Thyroid gland (tissue), 4 donors: ENCODE results near the gene OTUD1. TPM values are rescaled to one million over a fixed set of nuclear protein-coding genes. Genes with fewer than 3 reads are reported as not detected.

Experiments used
- DNase-seq, 2 donors: peaks; one replicate each; pipeline ENCODE4 v3.0.0-alpha.2; 2019
- H3K27ac ChIP-seq, 3 donors: fragments of 200-600 bp; sonication (generic); 1 replicate in 2 of 3; 2 replicates in 1 of 3; pipeline ENCODE4 v1.5.1; 2016 to 2019; ENCODE audit warnings: mild to moderate bottlenecking in 1 of 3, moderate library complexity in 1 of 3
- H3K27me3 ChIP-seq: fragments of 200-600 bp; sonication (generic); one replicate; pipeline ENCODE4 v1.5.1; 2019
- H3K36me3 ChIP-seq, 2 donors: fragments of 200-600 bp; sonication (generic); one replicate each; pipeline ENCODE4 v1.5.1; 2016 to 2019
- H3K4me1 ChIP-seq, 2 donors: fragments of 200-600 bp; sonication (generic); one replicate each; pipeline ENCODE4 v1.5.1; 2017 to 2019
- H3K4me3 ChIP-seq, 3 donors: fragments of 200-600 bp; sonication (generic); replicated peaks in 1 of 3; 1 replicate in 2 of 3; 2 replicates in 1 of 3; pipeline ENCODE4 v1.5.1; 2016; ENCODE audit warnings: mild to moderate bottlenecking in 1 of 3
- H3K9me3 ChIP-seq: fragments of 200-600 bp; sonication (generic); one replicate; pipeline ENCODE4 v1.5.1; 2017
- POLR2A ChIP-seq, 2 donors: fragments of 450-650 bp; IDR thresholded peaks; one replicate each; pipeline ENCODE4 v1.6.1; 2017; ENCODE audit warnings: antibody characterized with exemption in 2 of 2, mild to moderate bottlenecking in 2 of 2, moderate library complexity in 1 of 2
- WGBS, 2 donors: methylation state at CpG; one replicate each; pipeline ENCODE4 v1.1.5; 2017; 5-methylcytosine and 5-hydroxymethylcytosine counted together
- intact Hi-C: fragments of 100-400 bp; cut with DNase I; formaldehyde crosslinking; loops from one replicate; pipeline ENCODE4 v1.15.1; 2023
- total RNA-seq, 4 donors: library from RNA; depleted of rRNA; stranded (reverse); fragments of >200 nt; gene quantifications; one replicate each; pipeline ENCODE4 v1.2.3, GENCODE V29; 2016
- TF ChIP-seq, protein P1 (sequence below), 6 experiments: fragments of 200-600 bp in 3 of 6; fragments of 450-650 bp in 3 of 6; sonication (generic) in 3 of 6; IDR thresholded peaks; one replicate each; pipeline ENCODE4 v1.5.1; 2016 to 2019; ENCODE audit warnings: antibody characterized with exemption in 6 of 6, mild to moderate bottlenecking in 2 of 6, inconsistent platforms in 1 of 6, moderate library complexity in 1 of 6

OTUD1 gene
- total RNA-seq, 4 donors from 2014 or later = 18.7 to 23.9 (median 20.1) TPM

GRCh38 chr10:23433701-23434100 is 5.2 kb upstream of the OTUD1 start:
- H3K27me3 ChIP-seq = no peaks in the 10 kb centered on the region
- TF ChIP-seq, protein P1, sequence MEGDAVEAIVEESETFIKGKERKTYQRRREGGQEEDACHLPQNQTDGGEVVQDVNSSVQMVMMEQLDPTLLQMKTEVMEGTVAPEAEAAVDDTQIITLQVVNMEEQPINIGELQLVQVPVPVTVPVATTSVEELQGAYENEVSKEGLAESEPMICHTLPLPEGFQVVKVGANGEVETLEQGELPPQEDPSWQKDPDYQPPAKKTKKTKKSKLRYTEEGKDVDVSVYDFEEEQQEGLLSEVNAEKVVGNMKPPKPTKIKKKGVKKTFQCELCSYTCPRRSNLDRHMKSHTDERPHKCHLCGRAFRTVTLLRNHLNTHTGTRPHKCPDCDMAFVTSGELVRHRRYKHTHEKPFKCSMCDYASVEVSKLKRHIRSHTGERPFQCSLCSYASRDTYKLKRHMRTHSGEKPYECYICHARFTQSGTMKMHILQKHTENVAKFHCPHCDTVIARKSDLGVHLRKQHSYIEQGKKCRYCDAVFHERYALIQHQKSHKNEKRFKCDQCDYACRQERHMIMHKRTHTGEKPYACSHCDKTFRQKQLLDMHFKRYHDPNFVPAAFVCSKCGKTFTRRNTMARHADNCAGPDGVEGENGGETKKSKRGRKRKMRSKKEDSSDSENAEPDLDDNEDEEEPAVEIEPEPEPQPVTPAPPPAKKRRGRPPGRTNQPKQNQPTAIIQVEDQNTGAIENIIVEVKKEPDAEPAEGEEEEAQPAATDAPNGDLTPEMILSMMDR (IDR thresholded peaks at IDR 0.05) = no peak
- TF ChIP-seq POLR2A (IDR thresholded peaks at IDR 0.05) = no peak
- H3K36me3 ChIP-seq = no peaks in the 10 kb centered on the region
- H3K4me3 ChIP-seq = no peak overlapping the region
- H3K4me1 ChIP-seq = peaks cover 0 to 4% of the 10 kb centered on the region in 2 donors
- intact Hi-C loops = loop anchor here (10.0 kb wide), 1 partner anchor 69 kb away; no protein-coding TSS in a partner anchor
- DNase-seq = no peak
- WGBS, 2 donors = 80 to 92% methylated on average over 2 of the region's 2 CpGs
- no peaks in the 10 kb centered on the region for H3K9me3 ChIP-seq
- no peak overlapping the region for H3K27ac ChIP-seq

DNA sequence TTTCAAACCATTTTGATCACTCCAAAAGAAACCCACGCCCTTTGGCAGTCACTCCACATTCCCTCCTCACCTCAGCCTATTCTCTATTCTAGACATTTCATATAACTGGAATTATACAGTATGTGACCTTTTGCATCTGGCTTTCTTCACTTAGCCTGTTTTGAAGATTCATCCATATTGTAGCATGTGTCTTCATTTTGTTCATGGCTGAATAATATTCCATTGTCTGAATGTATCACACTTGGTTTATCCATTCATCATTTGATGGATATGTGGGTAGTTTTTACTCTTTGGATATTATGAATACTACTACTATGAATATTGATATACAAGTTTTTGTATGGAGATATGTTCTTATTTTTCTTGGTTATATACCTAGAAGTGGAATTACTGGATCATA is 3.5 kb upstream of the OTUD1 start:
- Histone ChIP-seq H3K36me3 (no peaks in the 10 kb centered on the region), H3K4me1 (peaks cover under 1 to 4% of the 10 kb centered on the region in 2 donors), H3K27ac (no peak overlapping the region), H3K4me3 (no peak overlapping the region), H3K9me3 (no peaks in the 10 kb centered on the region), H3K27me3 (no peaks in the 10 kb centered on the region)
- TF ChIP-seq, protein P1 (IDR thresholded peaks at IDR 0.05) = no peak
- 93% methylated on average over 1 of the region's 1 CpG for WGBS, 2 donors
- intact Hi-C loops = loop anchor here (10.0 kb wide), 1 partner anchor 71 kb away; no protein-coding TSS in a partner anchor
- DNase-seq = no peak

DNA sequence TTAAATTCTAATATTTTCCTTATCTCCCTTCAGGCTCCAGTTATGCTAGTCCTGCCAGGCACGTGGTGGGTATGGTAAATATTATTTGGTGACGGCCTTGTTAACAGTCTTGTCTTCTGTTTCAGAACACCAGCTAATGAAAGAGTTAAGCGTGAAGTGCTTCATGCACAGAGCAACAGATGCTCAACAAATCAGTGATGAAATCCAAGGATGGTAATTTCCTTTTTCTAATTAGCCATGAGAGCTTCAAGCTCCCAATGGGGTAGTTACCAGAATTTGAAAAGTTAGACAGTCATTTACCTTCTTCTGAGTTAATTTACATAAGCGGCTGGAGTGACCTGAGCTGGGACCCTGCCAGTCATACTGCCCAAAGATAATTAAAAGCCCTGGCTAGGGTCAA is 1.9 kb upstream of the OTUD1 start:
- no peak overlapping the region for H3K27ac ChIP-seq
- peaks cover 14% of the 10 kb centered on the region in 2 donors for H3K4me1 ChIP-seq
- TF ChIP-seq, protein P1 (IDR thresholded peaks at IDR 0.05) = no peak
- no peak for TF ChIP-seq POLR2A (IDR thresholded peaks at IDR 0.05)
- intact Hi-C loops = loop anchor here (10.0 kb wide), 1 partner anchor 72 kb away; no protein-coding TSS in a partner anchor
- no peaks in the 10 kb centered on the region for H3K36me3 ChIP-seq
- no peaks in the 10 kb centered on the region for H3K9me3 ChIP-seq
- H3K4me3 ChIP-seq = no peak overlapping the region
- no peak for DNase-seq
- H3K27me3 ChIP-seq = no peaks in the 10 kb centered on the region
- WGBS, 2 donors = 82 to 88% methylated on average over 4 of the region's 4 CpGs

GRCh38 chr10:23437963-23438546 is 820 bp upstream of the OTUD1 start:
- no peaks in the 10 kb centered on the region for H3K36me3 ChIP-seq
- peak overlapping the region in 1 of 3 donors; percentile 20 for H3K4me3 ChIP-seq
- H3K9me3 ChIP-seq = no peaks in the 10 kb centered on the region
- TF ChIP-seq, protein P1 (IDR thresholded peaks at IDR 0.05) = no peak
- TF ChIP-seq POLR2A (IDR thresholded peaks at IDR 0.05) = no peak
- H3K27ac ChIP-seq = peak overlapping the region; percentile 36 to 88 (median 86)
- H3K4me1 ChIP-seq = peaks cover 23 to 25% of the 10 kb centered on the region in 2 donors
- H3K27me3 ChIP-seq = no peaks in the 10 kb centered on the region
- intact Hi-C loops = loop anchor here (10.0 kb wide), 1 partner anchor 73 kb away; no protein-coding TSS in a partner anchor
- no peak for DNase-seq
- 95 to 96% methylated on average over 20 of the region's 20 CpGs for WGBS, 2 donors

DNA sequence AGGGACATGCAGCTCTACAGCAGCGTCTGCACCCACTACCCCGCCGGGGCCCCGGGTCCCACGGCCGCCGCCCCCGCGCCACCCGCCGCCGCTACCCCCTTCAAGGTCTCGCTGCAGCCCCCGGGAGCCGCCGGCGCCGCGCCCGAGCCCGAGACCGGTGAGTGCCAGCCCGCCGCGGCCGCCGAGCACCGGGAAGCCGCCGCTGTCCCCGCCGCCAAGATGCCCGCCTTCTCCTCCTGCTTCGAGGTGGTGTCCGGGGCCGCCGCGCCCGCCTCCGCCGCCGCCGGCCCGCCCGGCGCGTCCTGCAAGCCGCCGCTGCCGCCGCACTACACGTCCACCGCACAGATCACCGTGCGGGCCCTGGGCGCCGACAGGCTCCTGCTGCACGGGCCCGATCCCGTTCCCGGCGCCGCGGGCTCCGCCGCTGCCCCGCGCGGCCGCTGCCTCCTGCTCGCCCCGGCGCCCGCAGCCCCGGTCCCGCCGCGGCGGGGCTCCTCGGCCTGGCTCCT is 631 bp downstream of the OTUD1 start:
- WGBS, 2 donors = 1% methylated on average over 17 of the region's 80 CpGs; no CpG with 5 or more reads in 1 of the 2 donors
- peak in 1 of 2 donors; percentile 31 for DNase-seq
- Histone ChIP-seq H3K4me1 (peaks cover 23 to 25% of the 10 kb centered on the region in 2 donors), H3K9me3 (no peaks in the 10 kb centered on the region), H3K4me3 (peak overlapping the region; percentile 69 to 98 (median 84)), H3K36me3 (no peaks in the 10 kb centered on the region), H3K27me3 (no peaks in the 10 kb centered on the region), H3K27ac (peak overlapping the region; percentile 95 to 99 (median 98))
- no peak for TF ChIP-seq POLR2A (IDR thresholded peaks at IDR 0.05)
- TF ChIP-seq, protein P1 (IDR thresholded peaks at IDR 0.05) = no peak
- intact Hi-C loops = loop anchor here (10.0 kb wide), 1 partner anchor 75 kb away; no protein-coding TSS in a partner anchor
